ENCODE measurements around the gene LY86.

LY86 gene

GRCh38 chr6:6679633-6680032, 91.1 kb downstream of the LY86 start:
- DNase-seq (ENCODE audit: low read depth in 3 of 3, low spot score in 1 of 3) = no peak

DNA sequence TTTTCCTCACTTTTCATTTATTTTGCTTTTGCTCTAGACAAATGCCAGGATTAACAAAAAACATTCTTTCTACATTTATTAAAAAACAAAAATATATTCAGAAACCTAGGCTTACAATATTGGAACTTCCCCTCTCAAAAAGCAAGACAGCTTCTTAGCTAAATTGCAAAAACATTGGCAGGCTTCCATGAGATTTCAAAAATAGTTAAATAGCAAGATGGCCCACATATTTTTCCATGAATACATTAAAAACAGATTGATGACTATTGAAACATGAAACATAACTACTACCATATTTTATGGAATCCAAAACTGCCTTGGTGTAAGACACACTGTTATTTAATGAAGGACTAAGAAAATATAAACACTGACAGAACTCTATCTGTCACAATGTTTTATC, 92.0 kb downstream of the LY86 start:
- no peak for DNase-seq (ENCODE audit: low read depth in 3 of 3, low spot score in 1 of 3)

DNA sequence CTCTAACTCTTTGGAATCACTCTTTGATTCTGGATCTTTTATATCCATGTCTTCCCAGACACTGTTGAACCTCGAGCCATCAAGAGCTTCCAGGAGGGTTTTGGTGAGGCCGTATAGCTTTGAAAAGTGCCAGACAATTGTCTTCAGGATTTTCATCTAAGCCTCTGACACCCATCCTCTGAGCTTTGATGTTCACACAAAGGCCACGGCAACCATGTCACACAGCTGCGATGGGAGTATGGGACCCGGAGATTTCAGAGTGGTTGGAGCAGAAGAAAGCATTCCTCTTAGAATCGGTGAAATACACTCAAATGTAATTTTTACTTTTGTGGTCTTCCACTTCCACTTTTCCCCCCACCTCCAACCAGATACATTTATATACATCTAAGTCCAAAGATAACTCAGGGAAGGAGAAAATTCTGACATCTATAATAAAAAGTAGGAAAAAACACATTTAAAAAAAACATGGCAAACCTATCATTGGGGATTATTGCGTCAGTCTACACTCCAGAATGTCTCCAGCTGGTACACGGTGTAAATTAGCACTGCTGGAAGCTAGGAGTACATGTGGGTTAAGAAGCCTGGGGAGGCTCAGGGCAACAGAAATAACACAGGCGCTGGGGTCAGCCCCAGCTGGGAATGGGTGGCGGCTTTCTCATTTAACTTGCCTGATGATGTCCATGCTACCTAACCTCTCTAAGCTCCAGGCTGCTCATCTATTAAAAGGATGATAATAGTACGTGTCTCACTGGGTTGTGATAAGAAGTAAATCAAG, 92.7 kb downstream of the LY86 start:
- DNase-seq (ENCODE audit: low read depth in 3 of 3, low spot score in 1 of 3) = no peak

GRCh38 chr6:6682225-6682624, 93.7 kb downstream of the LY86 start:
- DNase-seq (ENCODE audit: low read depth in 3 of 3, low spot score in 1 of 3) = no peak

- no peak for DNase-seq (ENCODE audit: low read depth in 3 of 3, low spot score in 1 of 3)
These were observed 95.7 kb downstream of the LY86 start for GRCh38 chr6:6683969-6684833.

- DNase-seq (ENCODE audit: low read depth in 3 of 3, low spot score in 1 of 3) = no peak
These were observed 96.9 kb downstream of the LY86 start for GRCh38 chr6:6685249-6686040.

GRCh38 chr6:6686176-6686575, 97.7 kb downstream of the LY86 start:
- DNase-seq (ENCODE audit: low read depth in 3 of 3, low spot score in 1 of 3) = no peak

GRCh38 chr6:6686748-6687601, 98.5 kb downstream of the LY86 start:
- DNase-seq (ENCODE audit: low read depth in 3 of 3, low spot score in 1 of 3) = peak in 1 of 3 donors; percentile 17

- DNase-seq (ENCODE audit: low read depth in 3 of 3, low spot score in 1 of 3) = no peak
These were observed 99.8 kb downstream of the LY86 start for GRCh38 chr6:6688283-6688682.

DNA sequence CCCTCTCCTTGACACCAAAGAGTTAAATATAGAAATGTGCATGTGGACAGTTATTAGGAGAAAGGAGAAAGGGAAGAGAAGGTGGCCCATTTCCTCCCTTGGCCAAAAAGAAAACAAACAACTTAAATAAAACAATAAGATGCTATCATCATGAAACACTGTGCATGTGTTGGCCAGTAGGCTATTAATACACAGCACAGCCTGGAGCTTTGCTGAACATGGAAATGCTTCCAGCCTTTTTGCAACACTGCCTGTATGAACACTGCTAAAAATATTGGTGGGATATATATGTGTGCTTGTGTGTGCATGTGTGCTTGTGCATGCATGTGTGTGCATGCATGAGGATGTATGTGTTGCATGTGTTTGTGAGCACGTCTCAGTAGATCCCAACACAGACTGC, 100.4 kb downstream of the LY86 start:
- no peak for DNase-seq (ENCODE audit: low read depth in 3 of 3, low spot score in 1 of 3)

DNA sequence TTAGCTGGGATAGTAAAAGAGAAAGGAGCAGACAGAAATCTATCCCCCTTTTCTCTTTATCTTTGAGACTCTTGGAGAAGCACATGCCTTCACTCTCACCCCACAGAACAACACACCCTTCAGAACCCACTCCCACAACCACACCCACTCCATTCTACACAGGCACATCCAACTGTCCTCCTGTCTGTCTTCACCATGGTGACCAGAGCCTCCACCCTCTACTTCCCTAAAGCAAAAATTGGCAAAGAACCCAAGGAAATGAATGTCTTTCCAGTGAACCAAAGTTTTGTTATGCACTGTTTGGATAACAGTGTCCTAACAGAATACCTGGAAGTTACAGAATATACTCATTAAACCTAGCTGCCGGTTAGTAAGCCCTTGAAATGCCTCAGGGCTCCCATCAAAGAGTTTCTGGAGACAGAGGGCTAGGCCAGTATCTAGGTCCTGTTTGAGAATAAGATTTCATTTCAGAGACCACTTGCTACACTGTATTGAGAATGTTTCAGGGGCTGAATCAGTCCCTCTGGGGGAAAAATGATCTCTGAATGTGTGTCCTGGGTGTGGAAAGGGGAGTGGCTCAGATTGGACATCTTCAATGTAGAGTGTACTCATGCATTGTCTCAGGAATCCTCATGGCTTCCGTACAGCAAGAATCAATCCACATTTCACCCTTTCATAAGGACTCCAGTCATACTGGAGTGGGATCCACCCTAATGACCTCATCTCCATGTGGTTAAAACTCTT, 101.1 kb downstream of the LY86 start:
- no peak for DNase-seq (ENCODE audit: low read depth in 3 of 3, low spot score in 1 of 3)

- no peak for DNase-seq (ENCODE audit: low read depth in 3 of 3, low spot score in 1 of 3)
These were observed 101.6 kb downstream of the LY86 start for GRCh38 chr6:6690144-6690483.

DNA sequence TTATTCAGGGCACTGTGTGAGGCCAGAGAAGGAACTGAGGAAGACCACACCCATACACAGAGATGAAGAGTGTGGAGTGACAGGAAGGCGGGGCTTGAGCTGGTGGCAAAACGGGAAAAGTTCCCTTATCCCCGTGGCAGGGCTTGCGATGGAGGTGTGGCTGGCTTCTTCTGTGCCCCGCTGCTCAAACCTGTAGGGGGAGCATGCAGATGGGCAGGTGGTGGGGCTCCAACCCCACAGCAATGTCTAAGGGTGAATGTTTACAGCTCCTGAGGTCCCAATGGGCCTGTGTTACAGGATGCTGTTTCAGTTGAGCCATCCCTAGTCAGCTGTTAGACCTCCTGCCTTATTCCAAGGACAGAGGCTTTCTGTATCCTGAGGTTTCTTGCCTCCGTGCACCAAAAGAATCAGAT, 105.9 kb downstream of the LY86 start:
- DNase-seq (ENCODE audit: low read depth in 3 of 3, low spot score in 1 of 3) = no peak

DNA sequence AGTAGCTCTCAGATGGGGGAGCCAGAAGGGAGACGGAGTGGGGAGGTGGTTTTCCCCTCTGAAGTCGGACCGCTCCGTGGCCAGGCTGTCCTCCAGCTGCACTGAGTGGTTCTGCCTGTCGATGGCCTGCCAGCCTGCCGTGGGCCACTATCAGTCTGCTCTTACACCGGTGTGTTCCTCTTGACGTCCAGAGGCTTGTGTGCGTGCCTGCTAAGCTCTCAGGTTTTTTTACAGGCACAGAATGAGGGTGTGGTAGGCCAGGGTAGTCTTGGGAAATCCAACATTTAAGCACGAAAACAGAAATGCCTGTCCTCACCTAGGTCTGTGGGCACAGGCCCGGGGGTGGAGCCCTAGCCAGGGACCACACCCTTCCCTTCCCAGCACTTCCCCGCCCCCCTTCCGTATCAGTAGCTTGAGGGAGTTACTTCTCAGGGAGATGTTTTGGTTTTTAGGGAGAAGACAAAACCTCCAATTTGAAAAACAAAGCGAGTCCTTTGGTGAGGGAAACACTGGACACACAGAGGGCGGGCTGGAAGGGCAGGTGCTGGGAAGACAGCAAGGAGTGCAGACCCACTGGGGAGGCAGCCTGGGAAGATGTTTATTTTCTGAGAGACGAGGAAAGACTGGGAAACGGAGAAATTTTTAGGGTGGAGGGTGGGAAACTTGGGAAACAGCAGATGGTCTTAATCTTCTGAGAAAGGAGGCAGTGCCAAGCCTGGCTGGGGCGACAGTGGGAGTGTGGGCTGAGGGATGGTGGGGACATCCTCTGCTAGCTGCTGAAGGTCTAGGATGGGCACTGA, 106.5 kb downstream of the LY86 start:
- no peak for DNase-seq (ENCODE audit: low read depth in 3 of 3, low spot score in 1 of 3)

- DNase-seq (ENCODE audit: low read depth in 3 of 3, low spot score in 1 of 3) = no peak
These were observed 107.2 kb downstream of the LY86 start for GRCh38 chr6:6695625-6696276.

- DNase-seq (ENCODE audit: low read depth in 3 of 3, low spot score in 1 of 3) = no peak
These were observed 108.5 kb downstream of the LY86 start for GRCh38 chr6:6696867-6697531.

DNA sequence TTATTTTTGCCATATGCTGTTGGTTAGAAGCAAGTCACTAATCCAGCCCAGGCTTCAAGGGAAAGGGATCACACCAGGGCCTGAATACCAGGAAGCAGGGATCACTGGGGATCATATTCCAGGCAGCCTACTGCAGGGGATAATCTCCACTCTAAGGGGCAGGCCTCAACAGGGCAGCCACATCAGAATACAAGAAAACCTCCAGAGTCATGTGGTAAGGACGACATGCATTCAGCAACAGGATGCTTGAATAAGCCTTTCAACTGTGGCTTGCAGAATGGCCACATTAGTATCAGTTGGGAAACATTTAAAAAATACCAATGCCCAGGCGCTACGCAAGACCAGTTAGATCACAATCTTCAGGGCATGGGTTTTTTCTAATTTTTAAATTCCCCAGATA, 109.1 kb downstream of the LY86 start:
- DNase-seq (ENCODE audit: low read depth in 3 of 3, low spot score in 1 of 3) = no peak

DNA sequence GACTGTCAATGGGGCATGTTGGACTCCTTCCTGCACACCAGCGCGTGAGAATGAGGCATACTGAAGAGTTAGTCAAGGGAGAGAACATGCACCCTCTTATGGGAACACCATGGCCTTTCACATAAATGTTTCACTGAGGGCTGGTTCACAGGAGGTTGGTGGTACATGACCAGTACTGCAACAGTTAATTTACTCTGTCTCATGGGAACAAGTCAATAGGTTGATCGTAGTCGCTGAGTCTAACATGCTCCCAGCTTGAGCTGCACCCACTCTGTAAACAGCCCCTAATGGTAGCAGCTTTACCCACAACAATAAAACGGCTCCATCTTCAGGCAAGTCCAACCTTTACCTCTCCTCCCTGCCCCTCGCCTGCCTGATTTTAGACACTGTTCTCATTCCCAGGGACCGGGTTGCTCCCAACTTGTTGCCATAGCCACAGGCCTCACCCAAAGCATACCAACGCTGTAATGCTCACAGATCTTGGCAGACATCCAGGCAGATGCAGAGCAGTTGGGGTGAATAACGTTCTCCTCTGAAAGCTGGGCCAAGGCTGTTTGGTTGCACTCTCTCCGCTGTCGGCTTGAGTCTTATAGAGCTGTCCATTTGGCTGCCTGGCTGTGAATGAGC, 111.3 kb downstream of the LY86 start:
- no peak for DNase-seq (ENCODE audit: low read depth in 3 of 3, low spot score in 1 of 3)

All from stimulated activated CD4-positive, alpha-beta T cell treated with anti-CD3 and anti-CD28 coated beads, TNF-alpha, amount 100 ng/mL, for 1 hour (primary cell).